BLaER1 treated with 17β-estradiol and CSF1 and Interleukin-3, amounts not matched to agents 10 nM and 100 nM (cell line): Measurements from ENCODE around the gene IFITM10.

Source experiments
- H3K27ac ChIP-seq, 11 experiments: shearing (Covaris generic); formaldehyde crosslinking; 2 replicates each; pipeline ENCODE4 v1.8.1; 2022
- H3K27me3 ChIP-seq, 11 experiments: shearing (Covaris generic); formaldehyde crosslinking; 2 replicates each; pipeline ENCODE4 v1.8.1; 2022
- H3K36me3 ChIP-seq, 11 experiments: shearing (Covaris generic); formaldehyde crosslinking; 2 replicates each; pipeline ENCODE4 v1.8.1; 2022
- H3K4me1 ChIP-seq, 10 experiments: shearing (Covaris generic); formaldehyde crosslinking; 2 replicates each; pipeline ENCODE4 v1.8.1; 2022
- H3K4me2 ChIP-seq, 11 experiments: shearing (Covaris generic); formaldehyde crosslinking; 2 replicates each; pipeline ENCODE4 v1.8.1; 2022
- H3K4me3 ChIP-seq, 10 experiments: shearing (Covaris generic); formaldehyde crosslinking; 2 replicates each; pipeline ENCODE4 v1.8.1; 2022
- H3K9ac ChIP-seq, 11 experiments: shearing (Covaris generic); formaldehyde crosslinking; 2 replicates each; pipeline ENCODE4 v1.8.1; 2022
- H3K9me3 ChIP-seq, 11 experiments: shearing (Covaris generic); formaldehyde crosslinking; replicated peaks in 1 of 11; 2 replicates each; pipeline ENCODE4 v1.8.1; 2022
- H4K20me1 ChIP-seq, 11 experiments: shearing (Covaris generic); formaldehyde crosslinking; 2 replicates each; pipeline ENCODE4 v1.8.1; 2022
- Cebpa-rat ChIP-seq, 11 experiments: shearing (Covaris generic); IDR thresholded peaks; 2 replicates each; pipeline ENCODE4 v1.8.1; 2022

Gene IFITM10

GRCh38 chr11:1784761-1785650 is 34.6 kb upstream of the IFITM10 start:
- peaks cover 0 to 4% (median 0%) of the 10 kb centered on the region in 11 experiments; a peak in 1 of 22 replicates for H3K9me3 ChIP-seq
- H3K4me2 ChIP-seq: peak overlapping the region in 6 of 11 experiments; percentile 33 to 96 (median 90); a peak in 11 of 22 replicates
- TF ChIP-seq Cebpa-rat (IDR thresholded peaks at IDR 0.05): no peak
- peak overlapping the region in 3 of 11 experiments; percentile 7 to 24 (median 19); a peak in 3 of 22 replicates for H3K27ac ChIP-seq
- no peak overlapping the region for H3K4me3 ChIP-seq
- peaks cover 0 to 24% (median 13%) of the 10 kb centered on the region in 11 experiments; a peak in 12 of 22 replicates for H3K27me3 ChIP-seq
- H3K36me3 ChIP-seq: no peaks in the 10 kb centered on the region
- H3K4me1 ChIP-seq: peaks cover 43 to 75% (median 62%) of the 10 kb centered on the region in 10 experiments
- peak overlapping the region in 6 of 11 experiments; percentile 1 to 74 (median 14); a peak in 3 of 22 replicates for H3K9ac ChIP-seq
- H4K20me1 ChIP-seq: peaks cover 0 to 5% (median 0%) of the 10 kb centered on the region in 11 experiments; a peak in 2 of 22 replicates

- peak overlapping the region in 7 of 11 experiments; percentile 88 to 96 (median 90); a peak in 12 of 22 replicates for H3K4me2 ChIP-seq
- peak overlapping the region in 5 of 11 experiments; percentile 31 to 87 (median 80); a peak in 9 of 22 replicates for H3K27ac ChIP-seq
- peaks cover 0 to 4% (median 0%) of the 10 kb centered on the region in 11 experiments; a peak in 1 of 22 replicates for H3K9me3 ChIP-seq
- peaks cover 0 to 5% (median 0%) of the 10 kb centered on the region in 11 experiments; a peak in 2 of 22 replicates for H4K20me1 ChIP-seq
- H3K27me3 ChIP-seq: peaks cover 0 to 24% (median 13%) of the 10 kb centered on the region in 11 experiments; a peak in 12 of 22 replicates
- no peak for TF ChIP-seq Cebpa-rat (IDR thresholded peaks at IDR 0.05)
- peak overlapping the region in 7 of 11 experiments; percentile 0 to 75 (median 9); a peak in 8 of 22 replicates for H3K9ac ChIP-seq
- H3K4me3 ChIP-seq: no peak overlapping the region
- no peaks in the 10 kb centered on the region for H3K36me3 ChIP-seq
- H3K4me1 ChIP-seq: peaks cover 45 to 85% (median 73%) of the 10 kb centered on the region in 10 experiments
These were observed 33.5 kb upstream of the IFITM10 start for GRCh38 chr11:1783725-1784529.

- Histone ChIP-seq H3K36me3 (no peaks in the 10 kb centered on the region), H3K4me1 (peaks cover 50 to 94% (median 82%) of the 10 kb centered on the region in 10 experiments), H4K20me1 (peaks cover 0 to 5% (median 0%) of the 10 kb centered on the region in 11 experiments; a peak in 2 of 22 replicates), H3K27ac (peak overlapping the region; percentile 34 to 87 (median 71); a peak in 21 of 22 replicates), H3K27me3 (peaks cover 0 to 24% (median 13%) of the 10 kb centered on the region in 11 experiments; a peak in 12 of 22 replicates), H3K9me3 (no peaks in the 10 kb centered on the region), H3K9ac (peak overlapping the region; percentile 40 to 75 (median 65); a peak in 18 of 22 replicates), H3K4me2 (peak overlapping the region; percentile 82 to 97 (median 91)), H3K4me3 (peak overlapping the region in 1 of 10 experiments; percentile 35; a peak in 2 of 20 replicates)
- no peak for TF ChIP-seq Cebpa-rat (IDR thresholded peaks at IDR 0.05)
These were observed 32.7 kb upstream of the IFITM10 start for GRCh38 chr11:1782831-1783724.

GRCh38 chr11:1782031-1782590 is 31.7 kb upstream of the IFITM10 start:
- no peaks in the 10 kb centered on the region for H3K9me3 ChIP-seq
- peak overlapping the region; percentile 34 to 87 (median 71); a peak in 21 of 22 replicates for H3K27ac ChIP-seq
- peak overlapping the region in 4 of 10 experiments; percentile 5 to 35 (median 16); a peak in 4 of 20 replicates for H3K4me3 ChIP-seq
- peak overlapping the region; percentile 82 to 97 (median 91) for H3K4me2 ChIP-seq
- H4K20me1 ChIP-seq: peaks cover 0 to 5% (median 0%) of the 10 kb centered on the region in 11 experiments; a peak in 2 of 22 replicates
- TF ChIP-seq Cebpa-rat (IDR thresholded peaks at IDR 0.05): peak in 10 of 11 experiments; percentile 30 to 86 (median 62); a peak in 10 of 22 replicates
- H3K9ac ChIP-seq: peak overlapping the region; percentile 40 to 75 (median 65); a peak in 21 of 22 replicates
- H3K36me3 ChIP-seq: no peaks in the 10 kb centered on the region
- H3K27me3 ChIP-seq: peaks cover 0 to 24% (median 13%) of the 10 kb centered on the region in 11 experiments; a peak in 12 of 22 replicates
- H3K4me1 ChIP-seq: peaks cover 58 to 100% (median 91%) of the 10 kb centered on the region in 10 experiments

GRCh38 chr11:1781593-1781975 is 31.2 kb upstream of the IFITM10 start:
- peaks cover 0 to 5% (median 0%) of the 10 kb centered on the region in 11 experiments; a peak in 2 of 22 replicates for H4K20me1 ChIP-seq
- 0 out of 22 replicates have a peak, but pooled peaks cover 0 to under 1% (median 0%) of the 10 kb centered on the region in 11 experiments for H3K36me3 ChIP-seq
- no peak overlapping the region for H3K4me3 ChIP-seq
- peaks cover 2 to 5% (median 4%) of the 10 kb centered on the region in 11 experiments; a peak in 20 of 22 replicates for H3K9me3 ChIP-seq
- peaks cover 0 to 24% (median 13%) of the 10 kb centered on the region in 11 experiments; a peak in 12 of 22 replicates for H3K27me3 ChIP-seq
- peak overlapping the region; percentile 24 to 87 (median 71); a peak in 21 of 22 replicates for H3K27ac ChIP-seq
- no peak for TF ChIP-seq Cebpa-rat (IDR thresholded peaks at IDR 0.05)
- peak overlapping the region; percentile 82 to 97 (median 91) for H3K4me2 ChIP-seq
- H3K9ac ChIP-seq: peak overlapping the region; percentile 4 to 75 (median 65); a peak in 20 of 22 replicates
- H3K4me1 ChIP-seq: peaks cover 58 to 100% (median 96%) of the 10 kb centered on the region in 10 experiments

GRCh38 chr11:1780700-1781592 is 30.6 kb upstream of the IFITM10 start:
- 0 out of 22 replicates have a peak, but pooled peaks cover 0 to 4% (median 0%) of the 10 kb centered on the region in 11 experiments for H3K36me3 ChIP-seq
- TF ChIP-seq Cebpa-rat (IDR thresholded peaks at IDR 0.05): no peak
- H3K27ac ChIP-seq: peak overlapping the region; percentile 24 to 87 (median 71); a peak in 21 of 22 replicates
- peak overlapping the region; percentile 4 to 75 (median 65); a peak in 20 of 22 replicates for H3K9ac ChIP-seq
- H3K4me2 ChIP-seq: peak overlapping the region; percentile 82 to 97 (median 91)
- peaks cover 0 to 5% (median 0%) of the 10 kb centered on the region in 11 experiments; a peak in 2 of 22 replicates for H4K20me1 ChIP-seq
- H3K4me1 ChIP-seq: peaks cover 51 to 97% (median 91%) of the 10 kb centered on the region in 10 experiments
- peaks cover 7 to 10% (median 9%) of the 10 kb centered on the region in 11 experiments; a peak in 20 of 22 replicates for H3K9me3 ChIP-seq
- no peak overlapping the region for H3K4me3 ChIP-seq
- peaks cover 0 to 24% (median 13%) of the 10 kb centered on the region in 11 experiments; a peak in 12 of 22 replicates for H3K27me3 ChIP-seq
